IMR-90 (cell line): Measurements from ENCODE around the gene SP3. TPM values are rescaled to one million over a fixed set of nuclear protein-coding genes. Genes with fewer than 3 reads are reported as not detected.

Source experiments
- ATAC-seq: fragments of 200-7000 bp; cut with Tn5 transposase; 2 replicates; pipeline ENCODE4 v1.9.1; 2020; ENCODE audit warnings: low read depth, mild to moderate bottlenecking, moderate library complexity
- BruUV-seq: library from RNA; stranded (reverse); fragments of 400-500 nt; replicated peaks from 2 replicates; lab custom pipeline; 2021; lab: Mats Ljungman, UMichigan
- CTCF ChIA-PET: fragments of 300-600 bp; formaldehyde crosslinking; extraction: SDS; loops from one replicate; lab custom pipeline; 2021; ENCODE audit warnings: antibody characterized with exemption; lab: Yijun Ruan, JAX
- POLR2A ChIA-PET: fragments of 300-600 bp; sonication (Branson Sonifier 250); formaldehyde crosslinking; loops from one replicate; lab custom pipeline; 2022; ENCODE audit warnings: antibody characterized with exemption; ENCODE audit not compliant: unreplicated experiment; lab: Charles Lee
- DNase-seq: peaks from one replicate; pipeline ENCODE4 v3.0.0; 2013
- H2AFZ ChIP-seq: replicated peaks from 2 replicates; pipeline ENCODE3; 2013; ENCODE audit warnings: low read length, mild to moderate bottlenecking; ENCODE audit not compliant: poor library complexity
- H2AK5ac ChIP-seq: 2 replicates; pipeline ENCODE4 v1.6.1; 2013; ENCODE audit warnings: low read depth, low read length, inconsistent platforms
- H2AK9ac ChIP-seq: replicated peaks from 2 replicates; pipeline ENCODE3; 2013; ENCODE audit warnings: mild to moderate bottlenecking, low read depth, low read length, moderate library complexity; ENCODE audit not compliant: poor library complexity
- H2BK120ac ChIP-seq: 2 replicates; pipeline ENCODE4 v1.6.1; 2013; ENCODE audit warnings: low read depth, low read length, inconsistent platforms
- H2BK15ac ChIP-seq: 3 replicates; pipeline ENCODE4 v1.6.1; 2013; ENCODE audit warnings: low read depth, low read length, inconsistent platforms
- H2BK20ac ChIP-seq: 2 replicates; pipeline ENCODE4 v1.6.1; 2013; ENCODE audit warnings: low read depth, mild to moderate bottlenecking, inconsistent platforms, low read length, moderate library complexity
- H2BK5ac ChIP-seq: 2 replicates; pipeline ENCODE4 v1.6.1; 2013; ENCODE audit warnings: mild to moderate bottlenecking, low read depth, low read length, inconsistent platforms; ENCODE audit not compliant: poor library complexity, severe bottlenecking
- H3K14ac ChIP-seq: replicated peaks from 2 replicates; pipeline ENCODE4 v1.6.1; 2013; ENCODE audit warnings: low read depth, low read length, inconsistent platforms
- H3K18ac ChIP-seq: 2 replicates; pipeline ENCODE4 v1.6.1; 2013; ENCODE audit warnings: low read depth, low read length, control low read depth
- H3K23ac ChIP-seq: 2 replicates; pipeline ENCODE4 v1.6.1; 2013; ENCODE audit warnings: low read depth, low read length, inconsistent platforms
- H3K27ac ChIP-seq: 2 replicates; pipeline ENCODE4 v1.5.1; 2013; ENCODE audit warnings: mild to moderate bottlenecking, control low read depth, low read length; ENCODE audit not compliant: insufficient read depth
- H3K27me3 ChIP-seq: 2 replicates; pipeline ENCODE4 v1.6.1; 2013; ENCODE audit warnings: low read length; ENCODE audit not compliant: control insufficient read depth, insufficient read depth
- H3K36me3 ChIP-seq: 2 replicates; pipeline ENCODE4 v1.6.1; 2013; ENCODE audit warnings: low read length, mixed read lengths; ENCODE audit not compliant: control insufficient read depth, insufficient read depth
- H3K4ac ChIP-seq: 2 replicates; pipeline ENCODE4 v1.6.1; 2013; ENCODE audit warnings: low read depth, low read length, inconsistent platforms
- H3K4me1 ChIP-seq: 2 replicates; pipeline ENCODE4 v1.6.1; 2013; ENCODE audit warnings: low read length, mixed read lengths; ENCODE audit not compliant: control insufficient read depth, insufficient read depth
- H3K4me2 ChIP-seq: 2 replicates; pipeline ENCODE4 v1.6.1; 2013; ENCODE audit warnings: low read depth, mild to moderate bottlenecking, control low read depth, low read length, moderate library complexity
- H3K4me3 ChIP-seq: 2 replicates; pipeline ENCODE4 v1.5.1; 2013; ENCODE audit warnings: low read depth, mild to moderate bottlenecking, control low read depth, low read length, moderate library complexity; ENCODE audit not compliant: insufficient read depth
- H3K56ac ChIP-seq: 2 replicates; pipeline ENCODE4 v1.6.1; 2013; ENCODE audit warnings: low read length, inconsistent platforms; ENCODE audit not compliant: insufficient read depth; ENCODE audit errors: extremely low read depth
- H3K79me1 ChIP-seq, 2 experiments: 2 replicates each; pipeline ENCODE4 v1.6.1; 2013; ENCODE audit warnings: low read length in 2 of 2, inconsistent platforms in 1 of 2, low read depth in 1 of 2
- H3K9ac ChIP-seq: 2 replicates; pipeline ENCODE4 v1.6.1; 2013; ENCODE audit warnings: low read depth, low read length, control low read depth
- H3K9me1 ChIP-seq: 2 replicates; pipeline ENCODE4 v1.6.1; 2013; ENCODE audit warnings: low read length, inconsistent platforms; ENCODE audit not compliant: insufficient read depth
- H3K9me3 ChIP-seq: 2 replicates; pipeline ENCODE4 v1.6.1; 2013; ENCODE audit warnings: low read length; ENCODE audit not compliant: control insufficient read depth, insufficient read depth
- H4K20me1 ChIP-seq: 2 replicates; pipeline ENCODE4 v1.6.1; 2013; ENCODE audit warnings: low read length, inconsistent platforms; ENCODE audit not compliant: insufficient read depth
- H4K5ac ChIP-seq: 2 replicates; pipeline ENCODE4 v1.6.1; 2013; ENCODE audit warnings: mild to moderate bottlenecking, low read depth, low read length, control low read depth
- H4K8ac ChIP-seq, 2 experiments: 2 replicates each; pipeline ENCODE4 v1.6.1; 2013; ENCODE audit warnings: low read depth in 2 of 2, low read length in 2 of 2, control low read depth in 1 of 2, inconsistent platforms in 1 of 2
- H4K91ac ChIP-seq: 2 replicates; pipeline ENCODE4 v1.6.1; 2013; ENCODE audit warnings: low read depth, low read length, inconsistent platforms; ENCODE audit not compliant: insufficient read depth
- MXI1 ChIP-seq: IDR thresholded peaks from 2 replicates; pipeline ENCODE4 v1.6.1; 2012; ENCODE audit warnings: low read depth, mild to moderate bottlenecking, low read length, moderate library complexity, borderline replicate concordance
- NFE2L2 ChIP-seq: fragments of 150-350 bp; IDR thresholded peaks from 2 replicates; pipeline ENCODE4 v1.6.1; 2016; ENCODE audit warnings: low read depth, mild to moderate bottlenecking, low read length
- whole genome bisulfite sequencing, 2 experiments: methylation state at CpG; one replicate each; pipeline versions ENCODE4 v1.1.5 to v1.1.7; 2013; ENCODE audit warnings: missing lambda C conversion rate in 2 of 2; ENCODE audit not compliant: insufficient read length in 1 of 2; ENCODE audit errors: extremely low coverage in 2 of 2; 5-methylcytosine and 5-hydroxymethylcytosine counted together
- dilution Hi-C: fragments of 300-500 bp; cut with HindIII; formaldehyde crosslinking; loops from one replicate; pipeline ENCODE4 v1.14.3; 2018; ENCODE audit warnings: low sequenced_read_pairs; ENCODE audit not compliant: unreplicated experiment
- in situ Hi-C: fragments of 300-500 bp; cut with MboI; formaldehyde crosslinking; loops from 3 replicates; pipeline ENCODE4 v1.14.3; 2019; ENCODE audit warnings: low sequenced_read_pairs, inconsistent platforms, mixed read lengths
- intact Hi-C: fragments of 100-400 bp; cut with micrococcal nuclease; formaldehyde crosslinking; loops from 2 replicates; pipeline ENCODE4 v1.10.0; 2022
- polyA plus RNA-seq, 3 experiments: library from polyadenylated mRNA; depleted of rRNA; stranded (reverse); fragments of >200 nt; gene quantifications; 2 replicates each; pipeline ENCODE4 v1.2.3, GENCODE V29; 2012; ENCODE audit warnings: low replicate concordance in 1 of 3
- total RNA-seq: library from RNA; depleted of rRNA; stranded (reverse); fragments of >200 nt; gene quantifications from 2 replicates; pipeline ENCODE4 v1.2.3, GENCODE V29; 2012
- TF ChIP-seq, protein P1 (sequence below): fragments of 150-350 bp; IDR thresholded peaks from 2 replicates; pipeline ENCODE4 v1.6.1; 2017; ENCODE audit warnings: mild to moderate bottlenecking, antibody characterized with exemption, low read length, low read depth

SP3 gene
- total and polyA plus RNA-seq, 2 of the 4 experiments (the other 2 are of a cell fraction) = 26.7 to 136 TPM

DNA sequence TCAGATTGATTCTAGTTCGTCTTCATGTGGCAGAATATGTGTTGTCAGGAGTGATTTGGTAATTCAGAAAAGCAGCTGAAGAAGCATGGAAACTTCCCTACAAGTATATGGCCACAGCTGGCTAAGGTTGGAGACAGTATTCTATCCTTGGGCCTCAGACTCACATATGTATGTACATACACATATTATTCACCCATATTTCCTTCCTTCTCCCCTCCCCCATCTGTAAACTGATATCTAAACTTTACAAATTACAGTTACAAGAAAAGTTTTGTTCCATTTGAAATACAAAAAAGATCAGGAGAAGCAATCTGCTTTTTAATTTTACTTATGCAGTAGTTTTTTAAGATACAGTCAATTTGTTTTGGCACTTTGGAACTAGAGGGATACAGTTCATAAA, 3.1 kb downstream of the SP3 start:
- Histone ChIP-seq H3K56ac (no peak overlapping the region), H4K5ac (no peak overlapping the region), H2BK5ac (peak overlapping the region; percentile 96), H3K4me3 (peak overlapping the region; percentile 92), H3K4me2 (peak overlapping the region; percentile 93), H2BK120ac (no peak overlapping the region), H3K27me3 (no peaks in the 10 kb centered on the region), H3K18ac (no peak overlapping the region), H2BK20ac (no peak overlapping the region), H4K91ac (no peak overlapping the region), H3K4ac (no peak overlapping the region), H3K23ac (no peak overlapping the region), H3K27ac (no peak overlapping the region), H3K4me1 (peaks cover 7% of the 10 kb centered on the region), H2AK5ac (0 out of 2 replicates have a peak overlapping the region, but pooled peaks have one; percentile 37), H3K79me1 (peaks cover 9 to 15% of the 10 kb centered on the region in 2 experiments; a peak in 2 of 4 replicates), H3K9ac (peak overlapping the region; percentile 40; the same call in 1 of the 2 replicates), H3K36me3 (peaks cover 2% of the 10 kb centered on the region; the same call in 1 of the 2 replicates), H3K9me3 (no peaks in the 10 kb centered on the region), H2BK15ac (no peak overlapping the region), H2AK9ac (no peak overlapping the region), H3K14ac (0 out of 2 replicates have a peak overlapping the region, but pooled peaks have one; percentile 53), H4K20me1 (peaks cover 34% of the 10 kb centered on the region), H2AFZ (no peak overlapping the region), H4K8ac (no peak overlapping the region), H3K9me1 (no peaks in the 10 kb centered on the region)
- DNase-seq (peak; percentile 38), ATAC-seq (no peak)
- in situ Hi-C loops = no loop called here
- ChIA-PET POLR2A (interaction anchor here (0.8 kb wide), 1 partner anchor 20 kb away, joined by 4 read pairs; no protein-coding TSS in a partner anchor), CTCF (interaction anchor here (1.3 kb wide), 1 partner anchor 379 kb away, joined by 3 read pairs; no protein-coding TSS in a partner anchor)
- TF ChIP-seq, protein P1, sequence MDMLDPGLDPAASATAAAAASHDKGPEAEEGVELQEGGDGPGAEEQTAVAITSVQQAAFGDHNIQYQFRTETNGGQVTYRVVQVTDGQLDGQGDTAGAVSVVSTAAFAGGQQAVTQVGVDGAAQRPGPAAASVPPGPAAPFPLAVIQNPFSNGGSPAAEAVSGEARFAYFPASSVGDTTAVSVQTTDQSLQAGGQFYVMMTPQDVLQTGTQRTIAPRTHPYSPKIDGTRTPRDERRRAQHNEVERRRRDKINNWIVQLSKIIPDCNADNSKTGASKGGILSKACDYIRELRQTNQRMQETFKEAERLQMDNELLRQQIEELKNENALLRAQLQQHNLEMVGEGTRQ = no peak
- TF ChIP-seq NFE2L2 = no peak
- no peak for TF ChIP-seq MXI1
- intact Hi-C loops = loop anchor here (2.0 to 10.0 kb wide), 3 partner anchors 283 to 390 kb away; partner anchors contain the start of gene OLA1
- dilution Hi-C loops = no loop called here
- WGBS, 2 experiments = no CpG with 5 or more reads among the region's 1 CpG
- BruUV-seq = no TSS peak
